Medulla oblongata (tissue), 1 donor: Measurements from ENCODE around the gene COG7.
"Not testable (repeated sequence)": the region's sequence is repeated elsewhere in the genome, so short reads cannot be mapped to it uniquely, and the experiment has no call there.

Experiments
- DNase-seq: peaks from one replicate; pipeline ENCODE4 v3.0.0-alpha.2; 2015; ENCODE audit errors: extremely low spot score

Gene COG7

GRCh38 chr16:23476289-23476688, 23.3 kb upstream of the COG7 start:
- no peak for DNase-seq

- no peak for DNase-seq
These were observed 16.8 kb upstream of the COG7 start for GRCh38 chr16:23469814-23470213.

- DNase-seq, result no peak
These were observed 13.3 kb upstream of the COG7 start for GRCh38 chr16:23466162-23466885.

GRCh38 chr16:23465179-23465578, 12.2 kb upstream of the COG7 start:
- DNase-seq, result no peak

- DNase-seq, result peak; percentile 85
These were observed 11.2 kb upstream of the COG7 start for GRCh38 chr16:23464196-23464595.

- peak; percentile 81 for DNase-seq
These were observed 10.0 kb upstream of the COG7 start for GRCh38 chr16:23462994-23463393.

GRCh38 chr16:23453338-23454052, 506 bp upstream of the COG7 start:
- no peak for DNase-seq

- DNase-seq, result no peak
These were observed 793 bp downstream of the COG7 start for GRCh38 chr16:23452221-23452571.

- no peak for DNase-seq
These were observed 4.6 kb downstream of the COG7 start for GRCh38 chr16:23448392-23448791.

- not testable (repeated sequence) for DNase-seq
These were observed 15.4 kb downstream of the COG7 start for GRCh38 chr16:23437542-23437941.

- no peak for DNase-seq
These were observed 16.0 kb downstream of the COG7 start for GRCh38 chr16:23436951-23437350.

- peak; percentile 18 for DNase-seq
These were observed 17.5 kb downstream of the COG7 start for GRCh38 chr16:23435500-23435899.

- peak; percentile 86 for DNase-seq
These were observed 18.6 kb downstream of the COG7 start for GRCh38 chr16:23434380-23434779.

GRCh38 chr16:23433261-23433920, 19.6 kb downstream of the COG7 start:
- no peak for DNase-seq

GRCh38 chr16:23432176-23433128, 20.5 kb downstream of the COG7 start:
- DNase-seq, result no peak

GRCh38 chr16:23428351-23428750, 24.6 kb downstream of the COG7 start:
- DNase-seq, result no peak

GRCh38 chr16:23424292-23424958, 28.6 kb downstream of the COG7 start:
- no peak for DNase-seq

GRCh38 chr16:23423496-23424049, 29.4 kb downstream of the COG7 start:
- DNase-seq, result peak; percentile 53

GRCh38 chr16:23420011-23420410, 33.0 kb downstream of the COG7 start:
- DNase-seq, result no peak

GRCh38 chr16:23416816-23417215, 36.2 kb downstream of the COG7 start:
- no peak for DNase-seq

GRCh38 chr16:23414731-23415130, 38.3 kb downstream of the COG7 start:
- DNase-seq, result no peak
